ENCODE data around the gene YBEY.

The YBEY gene

DNA sequence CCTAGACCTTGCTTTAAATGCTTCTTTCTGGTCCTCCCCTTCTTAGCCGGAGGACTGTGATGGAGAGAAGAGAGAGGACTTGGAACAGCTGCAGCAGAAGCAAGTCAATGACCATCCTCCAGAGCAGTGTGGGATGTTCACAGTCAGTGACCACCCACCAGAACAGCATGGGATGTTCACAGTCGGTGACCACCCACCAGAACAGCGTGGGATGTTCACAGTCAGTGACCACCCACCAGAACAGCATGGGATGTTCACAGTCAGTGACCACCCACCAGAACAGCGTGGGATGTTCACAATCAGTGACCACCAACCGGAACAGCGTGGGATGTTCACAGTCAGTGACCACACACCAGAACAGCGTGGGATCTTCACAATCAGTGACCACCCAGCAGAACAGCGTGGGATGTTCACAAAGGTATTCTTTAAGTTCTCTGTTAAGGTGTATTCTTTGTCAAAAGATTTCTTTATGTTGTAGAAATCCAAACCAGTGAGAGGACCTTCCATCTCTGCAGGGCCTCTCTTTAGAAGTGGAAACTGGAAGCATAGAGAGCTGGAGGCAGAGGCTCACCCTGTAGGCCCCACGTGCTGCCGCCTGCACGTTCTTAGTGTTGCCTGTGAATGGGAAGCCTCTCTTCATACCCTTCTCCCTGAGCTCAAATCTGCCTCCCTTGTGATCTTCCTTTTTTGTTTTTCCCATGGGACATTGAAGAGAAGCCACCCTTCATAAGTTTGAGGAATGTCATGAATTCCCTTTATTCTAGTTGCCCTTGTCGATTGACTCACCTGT lies 48.4 kb downstream of the YBEY start:
- DNase-seq = no peak

- DNase-seq = no peak
These were observed 50.5 kb downstream of the YBEY start for GRCh38 chr21:46336603-46337002.

DNA sequence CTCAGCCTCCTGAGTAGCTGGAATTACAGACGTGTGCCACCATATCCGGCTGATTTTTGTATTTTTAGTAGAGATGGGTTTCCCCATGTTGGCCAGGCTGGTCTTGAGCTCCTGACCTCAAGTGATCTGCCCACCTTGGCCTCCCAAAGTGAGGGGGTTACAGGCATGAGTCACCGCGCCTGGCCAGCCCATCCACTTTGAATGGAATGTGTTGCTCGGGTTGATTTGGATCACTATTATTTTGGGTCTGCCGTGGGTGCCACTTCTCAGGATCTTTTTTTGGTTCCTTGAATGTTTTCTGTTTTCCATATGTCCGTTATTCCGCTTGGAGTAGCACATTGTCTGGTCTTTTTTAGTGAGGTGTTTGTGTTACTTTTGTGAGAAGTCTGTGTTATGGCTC lies 54.9 kb downstream of the YBEY start:
- DNase-seq = no peak

- no peak for DNase-seq
These were observed 58.2 kb downstream of the YBEY start for GRCh38 chr21:46344219-46344915.

DNA sequence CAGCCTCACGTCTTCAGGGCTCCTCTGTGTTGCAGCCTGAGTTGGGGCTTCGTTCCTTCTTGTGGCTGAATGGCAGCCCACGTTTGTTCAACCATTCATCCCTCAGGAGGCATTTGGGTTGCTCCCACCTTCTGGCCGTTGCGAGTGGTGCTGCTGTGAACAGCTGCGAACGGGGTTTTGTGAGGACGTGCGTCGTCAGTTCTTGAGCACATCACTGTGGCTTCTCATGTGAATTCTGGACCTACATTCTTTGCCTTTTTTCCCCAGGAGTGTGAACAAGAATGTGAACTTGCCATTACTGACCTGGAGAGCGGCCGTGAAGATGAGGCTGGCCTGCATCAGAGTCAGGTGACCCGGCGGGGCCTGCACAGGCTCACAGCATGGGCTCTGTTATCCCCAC lies 59.7 kb downstream of the YBEY start:
- DNase-seq = no peak

DNA sequence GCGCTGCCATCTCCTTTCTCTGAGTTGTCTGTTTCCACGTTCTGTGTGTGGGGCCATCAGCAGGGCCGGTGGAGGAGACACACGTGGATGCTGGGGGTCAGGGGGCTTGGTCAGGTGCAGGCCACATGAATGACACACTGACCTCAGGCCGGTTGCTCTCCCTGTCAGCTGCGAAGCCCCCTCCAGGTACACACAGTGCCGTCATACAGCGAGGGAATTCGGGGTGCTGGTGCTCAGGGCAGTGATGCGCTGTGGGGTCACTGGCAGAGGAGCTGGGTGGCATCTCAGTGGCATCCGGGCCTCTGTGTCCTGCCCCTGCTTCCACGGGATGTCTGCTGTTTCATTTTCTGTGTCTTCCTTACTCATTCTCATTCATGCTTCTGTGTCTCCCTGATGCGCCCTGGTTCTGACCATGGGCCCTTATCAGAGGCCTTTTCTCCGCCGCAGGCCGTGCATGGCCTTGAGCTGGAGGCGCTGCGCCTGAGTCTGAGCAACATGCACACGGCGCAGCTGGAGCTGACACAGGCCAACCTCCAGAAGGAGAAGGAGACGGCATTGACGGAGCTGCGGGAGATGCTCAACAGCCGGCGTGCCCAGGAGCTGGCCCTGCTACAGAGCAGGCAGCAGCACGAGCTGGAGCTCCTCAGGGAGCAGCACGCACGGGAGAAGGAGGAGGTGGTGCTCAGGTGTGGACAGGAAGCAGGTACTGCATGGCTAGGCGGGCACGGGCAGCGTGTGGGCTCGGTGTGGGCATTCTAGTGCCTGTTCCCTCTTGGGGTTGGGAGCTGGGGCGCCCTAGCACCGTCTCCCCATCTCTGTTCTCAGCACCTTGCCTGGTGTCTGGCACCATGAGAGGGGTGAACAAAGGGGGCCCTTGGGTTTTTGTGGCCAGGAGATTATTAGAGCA lies 60.4 kb downstream of the YBEY start:
- no peak for DNase-seq

DNA sequence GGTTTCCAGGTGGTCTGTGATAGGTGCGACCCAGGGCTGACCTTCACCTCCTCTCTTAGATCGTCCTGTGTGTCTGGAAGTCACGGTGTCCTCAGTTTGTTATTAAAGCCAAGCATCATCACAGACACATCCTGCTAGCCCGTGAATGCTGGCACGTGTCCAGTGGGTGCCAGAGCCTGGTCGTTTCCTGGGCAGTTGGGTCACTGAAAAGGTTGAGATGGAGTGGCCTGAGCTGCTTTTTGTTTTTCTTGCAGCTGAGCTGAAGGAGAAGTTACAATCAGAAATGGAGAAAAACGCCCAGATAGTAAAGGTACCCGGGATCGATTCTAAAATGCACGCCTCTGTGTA lies 61.0 kb downstream of the YBEY start:
- DNase-seq = no peak
